ENCODE results near the gene BRIP1. TPM values are rescaled to one million over a fixed set of nuclear protein-coding genes. Genes with fewer than 3 reads are reported as not detected.

The BRIP1 gene
- total RNA-seq, 2 donors from 2014 or later = 24.2 to 25.5 TPM

DNA sequence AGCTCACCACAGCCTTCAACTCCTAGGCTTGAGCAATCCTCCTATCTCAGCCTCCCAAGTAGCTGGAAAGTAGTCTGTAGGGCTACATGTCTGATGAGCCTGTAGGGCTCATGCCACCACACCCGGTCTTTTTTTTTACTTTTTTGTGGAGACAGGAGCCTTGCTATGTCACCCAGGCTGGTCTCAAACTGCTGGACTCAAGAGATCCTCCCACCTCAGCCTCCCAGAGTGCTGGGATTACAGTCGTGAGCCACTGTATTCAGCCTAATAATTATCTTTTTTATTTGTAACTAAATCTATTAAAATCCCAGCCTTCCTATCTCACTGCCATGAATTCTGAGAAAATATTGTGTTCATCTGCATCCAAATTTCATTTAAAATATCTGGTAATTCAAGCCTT, 15.1 kb downstream of the BRIP1 start:
- DNase-seq = no peak
- Histone ChIP-seq H3K9ac (ENCODE audit: extremely low read depth, low read length, poor library complexity, severe bottlenecking) (no peak overlapping the region), H3K27ac (ENCODE audit: low read depth, low read length) (no peak overlapping the region), H3K27me3 (ENCODE audit: control insufficient read depth, insufficient read depth, low read length, poor library complexity, severe bottlenecking) (no peaks in the 10 kb centered on the region), H3K36me3 (ENCODE audit: control insufficient read depth, insufficient read depth, low read length) (peaks cover 50% of the 10 kb centered on the region), H3K4me1 (ENCODE audit: control insufficient read depth, insufficient read depth, low read length) (no peaks in the 10 kb centered on the region), H3K9me3 (ENCODE audit: control insufficient read depth, low read length) (no peaks in the 10 kb centered on the region), H3K4me3 (ENCODE audit: low read length) (no peak overlapping the region)
- H3K4me3 Mint-ChIP-seq = no peak overlapping the region
- 84 to 100% methylated on average over 1 to 2 of the region's 2 CpGs for WGBS, 2 experiments (ENCODE audit: insufficient coverage in 1 of 2, insufficient read length in 1 of 2)
- H3K36me3 Mint-ChIP-seq (ENCODE audit: low read depth) = peaks cover 43% of the 10 kb centered on the region
- H3K9me3 Mint-ChIP-seq = no peaks in the 10 kb centered on the region
- H3K27me3 Mint-ChIP-seq (ENCODE audit: insufficient read depth) = no peaks in the 10 kb centered on the region
- TF ChIP-seq, protein P1, sequence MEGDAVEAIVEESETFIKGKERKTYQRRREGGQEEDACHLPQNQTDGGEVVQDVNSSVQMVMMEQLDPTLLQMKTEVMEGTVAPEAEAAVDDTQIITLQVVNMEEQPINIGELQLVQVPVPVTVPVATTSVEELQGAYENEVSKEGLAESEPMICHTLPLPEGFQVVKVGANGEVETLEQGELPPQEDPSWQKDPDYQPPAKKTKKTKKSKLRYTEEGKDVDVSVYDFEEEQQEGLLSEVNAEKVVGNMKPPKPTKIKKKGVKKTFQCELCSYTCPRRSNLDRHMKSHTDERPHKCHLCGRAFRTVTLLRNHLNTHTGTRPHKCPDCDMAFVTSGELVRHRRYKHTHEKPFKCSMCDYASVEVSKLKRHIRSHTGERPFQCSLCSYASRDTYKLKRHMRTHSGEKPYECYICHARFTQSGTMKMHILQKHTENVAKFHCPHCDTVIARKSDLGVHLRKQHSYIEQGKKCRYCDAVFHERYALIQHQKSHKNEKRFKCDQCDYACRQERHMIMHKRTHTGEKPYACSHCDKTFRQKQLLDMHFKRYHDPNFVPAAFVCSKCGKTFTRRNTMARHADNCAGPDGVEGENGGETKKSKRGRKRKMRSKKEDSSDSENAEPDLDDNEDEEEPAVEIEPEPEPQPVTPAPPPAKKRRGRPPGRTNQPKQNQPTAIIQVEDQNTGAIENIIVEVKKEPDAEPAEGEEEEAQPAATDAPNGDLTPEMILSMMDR (conservative IDR thresholded peaks at IDR 0.05) = no peak
- no peaks in the 10 kb centered on the region for H3K4me1 Mint-ChIP-seq
- H3K27ac Mint-ChIP-seq = no peak overlapping the region

DNA sequence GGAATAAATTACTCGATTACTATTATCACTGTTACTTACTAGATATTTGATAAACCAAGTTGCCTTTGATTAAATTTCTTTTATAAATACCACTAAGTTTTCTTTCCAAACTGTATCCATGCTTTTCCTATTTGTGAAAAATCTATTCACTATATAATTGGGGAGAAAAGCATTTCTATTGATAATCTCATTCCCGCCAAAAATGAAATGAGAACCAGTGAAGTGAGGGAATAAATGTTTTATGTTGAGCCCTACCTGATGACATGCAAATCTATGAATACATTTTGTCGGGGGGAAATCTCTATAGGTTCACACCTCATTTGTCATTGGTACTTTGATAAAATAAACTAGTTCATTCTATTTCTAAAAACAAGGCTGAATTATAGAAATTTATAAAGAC, 15.7 kb downstream of the BRIP1 start:
- Mint-ChIP-seq H3K4me1 (no peaks in the 10 kb centered on the region), H3K4me3 (no peak overlapping the region), H3K9me3 (no peaks in the 10 kb centered on the region), H3K36me3 (ENCODE audit: low read depth) (peaks cover 44% of the 10 kb centered on the region), H3K27ac (no peak overlapping the region), H3K27me3 (ENCODE audit: insufficient read depth) (no peaks in the 10 kb centered on the region)
- H3K27ac ChIP-seq (ENCODE audit: low read depth, low read length) = no peak overlapping the region
- H3K4me1 ChIP-seq (ENCODE audit: control insufficient read depth, insufficient read depth, low read length) = no peaks in the 10 kb centered on the region
- no peak overlapping the region for H3K9ac ChIP-seq (ENCODE audit: extremely low read depth, low read length, poor library complexity, severe bottlenecking)
- H3K9me3 ChIP-seq (ENCODE audit: control insufficient read depth, low read length) = no peaks in the 10 kb centered on the region
- no peak for DNase-seq
- WGBS, 2 experiments (ENCODE audit: insufficient coverage in 1 of 2, insufficient read length in 1 of 2) = 92 to 100% methylated on average over 1 to 2 of the region's 3 CpGs
- H3K27me3 ChIP-seq (ENCODE audit: control insufficient read depth, insufficient read depth, low read length, poor library complexity, severe bottlenecking) = no peaks in the 10 kb centered on the region
- H3K36me3 ChIP-seq (ENCODE audit: control insufficient read depth, insufficient read depth, low read length) = peaks cover 51% of the 10 kb centered on the region
- H3K4me3 ChIP-seq (ENCODE audit: low read length) = no peak overlapping the region
- TF ChIP-seq, protein P1 (conservative IDR thresholded peaks at IDR 0.05) = no peak

DNA sequence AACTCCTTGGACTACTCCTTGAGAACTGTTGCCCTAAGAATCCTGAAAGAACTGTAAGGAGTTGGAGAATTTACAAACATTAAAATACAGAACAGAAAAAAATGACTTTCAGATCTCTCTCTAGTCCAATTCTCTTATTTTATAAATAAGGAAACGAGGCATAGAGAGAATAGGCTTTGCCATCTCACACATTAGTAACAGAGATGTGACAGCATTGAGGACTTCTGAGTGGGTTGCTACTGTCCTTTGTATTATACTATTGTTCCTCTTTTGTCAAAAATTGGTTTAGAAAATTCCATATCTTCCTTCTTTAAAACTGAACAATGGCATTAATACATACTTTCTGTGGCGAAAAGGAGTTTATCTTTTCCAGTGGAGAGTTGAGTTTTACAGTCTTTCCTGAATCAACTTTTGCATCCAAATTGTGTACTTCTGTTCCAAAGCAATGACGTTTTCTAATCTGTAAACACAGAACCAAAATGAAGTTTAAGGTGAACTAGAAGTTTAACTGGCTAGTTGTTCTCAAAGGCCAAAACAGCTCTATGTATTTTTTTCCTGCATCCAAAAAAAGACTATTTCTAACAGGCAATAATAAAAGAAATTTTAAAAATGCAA, 16.5 kb downstream of the BRIP1 start:
- peaks cover 56% of the 10 kb centered on the region for H3K36me3 ChIP-seq (ENCODE audit: control insufficient read depth, insufficient read depth, low read length)
- TF ChIP-seq, protein P1 (conservative IDR thresholded peaks at IDR 0.05) = no peak
- no peaks in the 10 kb centered on the region for H3K27me3 ChIP-seq (ENCODE audit: control insufficient read depth, insufficient read depth, low read length, poor library complexity, severe bottlenecking)
- H3K9me3 ChIP-seq (ENCODE audit: control insufficient read depth, low read length) = no peaks in the 10 kb centered on the region
- H3K27ac ChIP-seq (ENCODE audit: low read depth, low read length) = no peak overlapping the region
- H3K4me1 Mint-ChIP-seq = no peaks in the 10 kb centered on the region
- no peaks in the 10 kb centered on the region for H3K9me3 Mint-ChIP-seq
- H3K4me3 Mint-ChIP-seq = no peak overlapping the region
- WGBS, 2 experiments (ENCODE audit: insufficient coverage in 1 of 2, insufficient read length in 1 of 2) = 87 to 95% methylated on average over 2 to 3 of the region's 3 CpGs
- H3K4me1 ChIP-seq (ENCODE audit: control insufficient read depth, insufficient read depth, low read length) = no peaks in the 10 kb centered on the region
- H3K27me3 Mint-ChIP-seq (ENCODE audit: insufficient read depth) = no peaks in the 10 kb centered on the region
- H3K27ac Mint-ChIP-seq = no peak overlapping the region
- no peak for DNase-seq
- no peak overlapping the region for H3K9ac ChIP-seq (ENCODE audit: extremely low read depth, low read length, poor library complexity, severe bottlenecking)
- H3K36me3 Mint-ChIP-seq (ENCODE audit: low read depth) = peaks cover 50% of the 10 kb centered on the region
- no peak overlapping the region for H3K4me3 ChIP-seq (ENCODE audit: low read length)
